Calu3 (cell line): ENCODE results near the gene ANKHD1. TPM values are rescaled to one million over a fixed set of nuclear protein-coding genes. Genes with fewer than 3 reads are reported as not detected.

Experiments
- BruUV-seq: library from RNA; stranded (reverse); fragments of 400-500 nt; replicated peaks from 2 replicates; lab custom pipeline; 2021; lab: Mats Ljungman, UMichigan
- CTCF ChIA-PET: fragments of 300-600 bp; sonication (Branson Sonifier 250); formaldehyde crosslinking; loops from one replicate; lab custom pipeline; 2022; ENCODE audit warnings: antibody characterized with exemption; lab: Charles Lee
- DNase-seq: peaks from one replicate; pipeline ENCODE4 v3.0.0; 2022
- H3K27ac Mint-ChIP-seq: one replicate; pipeline ENCODE4 v1.8.0; 2022; ENCODE audit warnings: mixed read lengths; ENCODE audit not compliant: unreplicated experiment
- H3K27me3 Mint-ChIP-seq: one replicate; pipeline ENCODE4 v1.8.0; 2022; ENCODE audit warnings: mixed read lengths; ENCODE audit not compliant: unreplicated experiment
- H3K36me3 Mint-ChIP-seq: one replicate; pipeline ENCODE4 v1.8.0; 2022; ENCODE audit warnings: mild to moderate bottlenecking, moderate library complexity, mixed read lengths; ENCODE audit not compliant: insufficient read depth, unreplicated experiment
- H3K4me1 Mint-ChIP-seq: one replicate; pipeline ENCODE4 v1.8.0; 2022; ENCODE audit warnings: mild to moderate bottlenecking, low read depth, mixed read lengths; ENCODE audit not compliant: unreplicated experiment
- H3K4me3 Mint-ChIP-seq: one replicate; pipeline ENCODE4 v1.8.0; 2022; ENCODE audit warnings: mild to moderate bottlenecking, low read depth, moderate library complexity, mixed read lengths; ENCODE audit not compliant: unreplicated experiment
- H3K9me3 Mint-ChIP-seq: one replicate; pipeline ENCODE4 v1.8.0; 2022; ENCODE audit warnings: low read depth, mixed read lengths; ENCODE audit not compliant: unreplicated experiment
- CTCF ChIP-seq: fragments of 200-600 bp; IDR thresholded peaks from one replicate; pipeline ENCODE4 v1.8.0; 2022; ENCODE audit warnings: antibody characterized with exemption; ENCODE audit not compliant: unreplicated experiment
- intact Hi-C: fragments of 100-400 bp; cut with micrococcal nuclease; formaldehyde crosslinking; loops from one replicate; pipeline ENCODE4 v1.10.0; 2022; ENCODE audit not compliant: unreplicated experiment
- total RNA-seq: library from RNA; stranded (reverse); gene quantifications from 2 replicates; pipeline ENCODE4 v1.2.3, GENCODE V29; 2022

ANKHD1 gene
- total RNA-seq, 1 experiment from 2014 or later, result 167 TPM

DNA sequence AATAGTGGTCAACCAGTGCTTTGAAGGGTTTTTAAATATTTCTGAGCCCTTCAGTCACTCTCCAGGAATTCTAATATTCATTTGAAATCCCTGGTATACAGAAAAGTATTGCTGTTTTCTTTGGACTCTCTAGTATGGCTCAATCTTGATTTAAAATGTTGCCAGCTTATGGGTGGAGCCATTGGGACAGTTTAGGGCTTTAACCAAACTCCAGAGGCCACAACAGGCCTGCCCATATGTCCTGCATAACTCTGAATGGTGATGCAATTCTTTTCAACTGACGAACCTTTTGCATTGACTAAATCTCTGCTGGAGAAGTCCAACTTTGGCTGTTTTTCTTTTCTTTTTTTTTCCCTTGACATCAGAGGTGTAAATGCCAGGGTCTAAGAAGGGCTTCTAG is 10.3 kb upstream of the ANKHD1 start:
- DNase-seq, result no peak
- BruUV-seq, result no TSS peak
- no peaks in the 10 kb centered on the region for H3K4me1 Mint-ChIP-seq

DNA sequence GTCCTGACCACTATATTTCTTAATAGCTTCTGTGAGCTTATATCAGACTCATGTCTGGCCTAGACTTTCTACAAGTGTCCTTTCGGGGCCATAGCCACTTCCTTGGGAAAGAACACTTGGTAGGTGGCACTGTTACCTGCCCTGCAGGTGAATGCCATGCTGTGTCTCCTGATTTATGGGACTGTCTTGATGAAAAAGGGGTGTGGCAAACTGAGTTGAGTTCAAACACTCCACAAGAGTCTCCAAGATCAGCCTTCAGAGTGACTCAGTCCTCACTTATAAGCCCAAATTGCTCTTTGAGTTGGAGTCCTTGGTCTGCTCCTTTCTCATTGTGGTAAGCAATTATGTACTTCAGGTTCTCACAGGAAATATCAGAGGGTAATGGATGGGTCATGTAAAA is 9.9 kb upstream of the ANKHD1 start:
- intact Hi-C loops, result no loop called here
- no peak for TF ChIP-seq CTCF
- Mint-ChIP-seq H3K36me3 (no peaks in the 10 kb centered on the region), H3K27ac (no peak overlapping the region), H3K4me3 (no peak overlapping the region), H3K4me1 (no peaks in the 10 kb centered on the region), H3K9me3 (no peaks in the 10 kb centered on the region), H3K27me3 (no peaks in the 10 kb centered on the region)
- CTCF ChIA-PET, result interaction anchor here (0.8 kb wide), 1 partner anchor 10 kb away, joined by 3 read pairs; the partner anchor contains the start of gene ANKHD1
- no TSS peak for BruUV-seq
- DNase-seq, result no peak

More for the DNA sequence above, 10.3 kb upstream of the ANKHD1 start:
- Mint-ChIP-seq H3K36me3 (no peaks in the 10 kb centered on the region), H3K27ac (no peak overlapping the region), H3K4me3 (no peak overlapping the region), H3K9me3 (no peaks in the 10 kb centered on the region), H3K27me3 (no peaks in the 10 kb centered on the region)
- CTCF ChIA-PET, result interaction anchor here (0.8 kb wide), 1 partner anchor 10 kb away, joined by 3 read pairs; the partner anchor contains the start of gene ANKHD1
- intact Hi-C loops, result no loop called here
- TF ChIP-seq CTCF, result no peak

DNA sequence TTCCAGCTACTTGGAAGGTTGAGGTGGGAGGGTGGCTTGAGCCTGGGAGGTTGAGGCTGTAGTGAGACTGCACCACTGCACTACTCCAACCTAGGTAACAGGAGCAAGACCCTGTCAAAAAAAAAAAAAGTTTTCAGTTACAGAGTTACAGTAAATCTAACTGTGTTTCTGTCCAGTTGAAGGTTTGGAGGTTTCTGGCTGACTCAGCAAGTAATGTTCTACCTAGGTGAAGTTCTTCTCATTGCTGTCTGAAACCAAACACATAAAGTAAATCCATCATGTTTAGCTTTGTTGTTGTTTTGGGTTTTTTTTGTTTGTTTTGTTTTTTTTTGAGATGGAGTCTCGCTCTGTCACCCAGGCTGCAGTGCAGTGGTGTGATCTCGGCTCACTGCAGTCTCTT is 7.9 kb upstream of the ANKHD1 start:
- no peak for DNase-seq
- H3K36me3 Mint-ChIP-seq, result no peaks in the 10 kb centered on the region
- BruUV-seq, result no TSS peak
- no peak overlapping the region for H3K4me3 Mint-ChIP-seq
- no peak for TF ChIP-seq CTCF
- intact Hi-C loops, result no loop called here
- no peaks in the 10 kb centered on the region for H3K4me1 Mint-ChIP-seq
- H3K27me3 Mint-ChIP-seq, result no peaks in the 10 kb centered on the region
- CTCF ChIA-PET, result interaction anchor here (0.6 to 1.3 kb wide), 3 partner anchors 15 to 30 kb away, joined by 3 read pairs; no protein-coding TSS in a partner anchor
- no peak overlapping the region for H3K27ac Mint-ChIP-seq
- H3K9me3 Mint-ChIP-seq, result no peaks in the 10 kb centered on the region

DNA sequence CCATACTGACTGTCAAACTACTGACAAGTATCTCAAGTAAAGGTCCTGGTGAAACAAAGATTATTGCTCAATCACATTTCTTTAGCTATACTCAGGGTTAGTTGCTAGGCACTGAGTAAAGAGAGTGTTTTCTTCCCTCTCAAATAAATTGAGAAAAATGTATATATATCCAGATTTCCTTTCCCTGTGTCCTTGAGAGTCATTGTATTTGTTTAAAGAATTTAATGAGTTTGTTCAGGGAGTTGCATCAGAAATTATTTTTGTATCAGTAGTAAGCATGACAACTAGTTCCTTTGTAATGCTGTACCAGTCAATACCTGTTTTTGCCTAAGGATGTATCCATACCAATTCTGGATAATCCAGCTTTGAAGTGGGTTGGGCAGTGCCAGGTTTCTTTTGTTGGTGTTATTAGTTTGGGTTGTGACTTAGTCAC is 3.2 kb upstream of the ANKHD1 start:
- no peaks in the 10 kb centered on the region for H3K4me1 Mint-ChIP-seq
- CTCF ChIA-PET, result no interaction called here
- BruUV-seq, result no TSS peak
- no peak overlapping the region for H3K4me3 Mint-ChIP-seq
- intact Hi-C loops, result no loop called here
- no peaks in the 10 kb centered on the region for H3K27me3 Mint-ChIP-seq
- no peaks in the 10 kb centered on the region for H3K36me3 Mint-ChIP-seq
- H3K9me3 Mint-ChIP-seq, result no peaks in the 10 kb centered on the region
- no peak for TF ChIP-seq CTCF
- H3K27ac Mint-ChIP-seq, result no peak overlapping the region
- no peak for DNase-seq
